ENCODE measurements around the gene RAB22A.

DNA sequence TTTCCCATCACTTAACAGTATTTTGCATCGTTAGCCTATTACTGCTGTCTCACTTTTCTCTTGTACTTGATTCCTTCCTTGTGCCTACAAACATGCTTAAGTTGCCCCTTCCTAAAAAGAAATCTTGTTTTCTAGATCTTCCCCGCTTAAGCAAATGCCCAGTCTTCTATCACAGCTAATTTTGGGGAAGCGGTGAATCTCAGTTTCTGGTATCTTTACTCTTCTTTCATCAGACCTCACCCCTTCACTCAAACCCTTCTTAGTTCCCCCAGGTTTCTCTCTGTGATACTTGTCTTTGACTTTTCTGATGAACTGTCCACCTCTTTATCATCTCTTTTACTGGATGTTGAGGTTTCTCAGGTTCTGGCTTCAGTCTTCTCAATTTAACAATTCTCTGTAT lies 93.8 kb downstream of the RAB22A start:
- TF ChIP-seq, protein P1, sequence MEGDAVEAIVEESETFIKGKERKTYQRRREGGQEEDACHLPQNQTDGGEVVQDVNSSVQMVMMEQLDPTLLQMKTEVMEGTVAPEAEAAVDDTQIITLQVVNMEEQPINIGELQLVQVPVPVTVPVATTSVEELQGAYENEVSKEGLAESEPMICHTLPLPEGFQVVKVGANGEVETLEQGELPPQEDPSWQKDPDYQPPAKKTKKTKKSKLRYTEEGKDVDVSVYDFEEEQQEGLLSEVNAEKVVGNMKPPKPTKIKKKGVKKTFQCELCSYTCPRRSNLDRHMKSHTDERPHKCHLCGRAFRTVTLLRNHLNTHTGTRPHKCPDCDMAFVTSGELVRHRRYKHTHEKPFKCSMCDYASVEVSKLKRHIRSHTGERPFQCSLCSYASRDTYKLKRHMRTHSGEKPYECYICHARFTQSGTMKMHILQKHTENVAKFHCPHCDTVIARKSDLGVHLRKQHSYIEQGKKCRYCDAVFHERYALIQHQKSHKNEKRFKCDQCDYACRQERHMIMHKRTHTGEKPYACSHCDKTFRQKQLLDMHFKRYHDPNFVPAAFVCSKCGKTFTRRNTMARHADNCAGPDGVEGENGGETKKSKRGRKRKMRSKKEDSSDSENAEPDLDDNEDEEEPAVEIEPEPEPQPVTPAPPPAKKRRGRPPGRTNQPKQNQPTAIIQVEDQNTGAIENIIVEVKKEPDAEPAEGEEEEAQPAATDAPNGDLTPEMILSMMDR (optimal IDR thresholded peaks at IDR 0.05 in 1 of 3, IDR thresholded peaks at IDR 0.05 in 1 of 3, conservative IDR thresholded peaks at IDR 0.05 in 1 of 3; ENCODE audit: extremely low read depth in 1 of 3, insufficient read depth in 2 of 3, low read length in 3 of 3) = no peak
- no peak for TF ChIP-seq EZH2 (IDR thresholded peaks at IDR 0.05; ENCODE audit: low read length)

Data from keratinocyte (primary cell).